Activated CD4-positive, alpha-beta T cell treated with anti-CD3 and anti-CD28 coated beads for 36 hours (primary cell): Measurements from ENCODE around the gene PACS1. TPM values are rescaled to one million over a fixed set of nuclear protein-coding genes. Genes with fewer than 3 reads are reported as not detected.

Experiments used
- ATAC-seq: fragments of 200-7000 bp; cut with Tn5 transposase; one replicate; pipeline ENCODE4 v1.10.0; 2021; ENCODE audit warnings: mild to moderate bottlenecking, moderate library complexity
- CTCF ChIA-PET: fragments of 350-600 bp; sonication (Branson Sonifier 250); formaldehyde crosslinking; loops from one replicate; lab custom pipeline; 2021; ENCODE audit warnings: antibody characterized with exemption; lab: Charles Lee
- POLR2A ChIA-PET: fragments of 350-600 bp; sonication (Branson Sonifier 250); formaldehyde crosslinking; loops from one replicate; lab custom pipeline; 2021; ENCODE audit warnings: antibody characterized with exemption, inconsistent platforms; lab: Charles Lee
- DNase-seq: peaks from one replicate; pipeline ENCODE4 v3.0.0-alpha.2; 2020
- H3K27ac Mint-ChIP-seq: one replicate; pipeline ENCODE4 v1.8.0; 2021; ENCODE audit warnings: mixed read lengths
- H3K27me3 Mint-ChIP-seq: one replicate; pipeline ENCODE4 v1.8.0; 2021; ENCODE audit warnings: mixed read lengths
- H3K36me3 Mint-ChIP-seq: one replicate; pipeline ENCODE4 v1.8.0; 2021; ENCODE audit warnings: low read depth, mixed read lengths
- H3K4me1 Mint-ChIP-seq: one replicate; pipeline ENCODE4 v1.8.0; 2021; ENCODE audit warnings: mixed read lengths
- H3K4me3 Mint-ChIP-seq: one replicate; pipeline ENCODE4 v1.8.0; 2021; ENCODE audit warnings: mild to moderate bottlenecking, moderate library complexity, mixed read lengths
- H3K9me3 Mint-ChIP-seq: one replicate; pipeline ENCODE4 v1.8.0; 2021; ENCODE audit warnings: low read depth, mixed read lengths
- intact Hi-C, 2 experiments: fragments of 100-400 bp; cut with DNase I in 1 of 2; cut with micrococcal nuclease in 1 of 2; formaldehyde crosslinking; loops; one replicate each; pipeline versions ENCODE4 v1.14.2 to v1.15.1; 2022 to 2024; cut with DNase I, micrococcal nuclease
- total RNA-seq, 2 experiments: library from RNA; stranded (reverse); gene quantifications; one replicate each; pipeline ENCODE4 v1.2.3, GENCODE V29; 2021

Gene PACS1
- total RNA-seq, 2 experiments from 2014 or later = 76.6 to 90.7 TPM

DNA sequence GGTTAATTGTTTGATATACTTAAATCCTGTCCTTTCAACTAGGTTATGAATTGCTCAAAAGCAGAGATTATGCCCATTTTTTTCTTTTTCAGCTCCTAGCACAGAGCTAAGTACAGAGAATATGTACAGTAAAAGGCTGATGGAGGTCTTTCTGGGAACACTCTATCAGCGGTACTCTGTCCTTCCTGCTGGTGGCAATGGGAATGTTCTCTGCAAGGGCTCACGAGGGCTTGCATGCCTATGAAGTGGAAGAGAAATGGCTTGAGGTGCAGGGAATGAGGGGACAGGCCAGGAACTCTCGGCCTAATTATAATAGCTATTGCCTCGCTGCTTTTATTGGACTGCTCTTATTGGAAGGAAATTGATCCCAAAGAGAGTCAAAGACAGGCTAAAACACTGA, 114.7 kb downstream of the PACS1 start:
- POLR2A ChIA-PET = no interaction called here

DNA sequence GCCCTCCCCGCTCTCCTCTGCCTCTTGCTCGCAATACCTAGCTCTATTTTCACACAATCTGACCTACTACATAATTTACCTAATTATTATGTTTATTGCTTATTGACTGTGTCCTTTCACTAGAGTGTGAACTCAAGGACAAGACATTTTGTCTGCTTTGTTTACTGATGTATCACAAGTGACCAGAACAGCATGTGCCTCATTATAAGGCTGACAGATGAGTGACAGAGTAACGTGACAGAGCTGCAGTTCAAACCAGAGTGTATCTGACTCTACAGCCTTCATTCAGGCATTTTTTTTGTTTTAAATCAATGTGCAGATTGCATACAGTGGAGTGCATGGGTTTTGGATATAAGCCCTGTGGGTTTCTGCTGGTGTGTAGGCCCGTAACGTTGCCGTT, 116.4 kb downstream of the PACS1 start:
- Mint-ChIP-seq H3K4me1 (peaks cover 41% of the 10 kb centered on the region), H3K9me3 (peaks cover 2% of the 10 kb centered on the region), H3K36me3 (peaks cover 20% of the 10 kb centered on the region), H3K4me3 (no peak overlapping the region), H3K27ac (peak overlapping the region; percentile 33), H3K27me3 (no peaks in the 10 kb centered on the region)
- ChIA-PET CTCF (interaction anchor here (0.9 to 1.5 kb wide), 3 partner anchors 9 to 36 kb away, joined by 3 to 5 read pairs (median 4); no protein-coding TSS in a partner anchor), POLR2A (no interaction called here)
- intact Hi-C loops = no loop called here
- no peak for DNase-seq
- ATAC-seq = no peak

More for the DNA sequence above, 114.7 kb downstream of the PACS1 start:
- H3K9me3 Mint-ChIP-seq = peaks cover 2% of the 10 kb centered on the region
- peaks cover 17% of the 10 kb centered on the region for H3K36me3 Mint-ChIP-seq
- no peaks in the 10 kb centered on the region for H3K27me3 Mint-ChIP-seq
- no peak overlapping the region for H3K4me3 Mint-ChIP-seq
- CTCF ChIA-PET = interaction anchor here (0.8 to 1.1 kb wide), 2 partner anchors 9 to 37 kb away, joined by 3 to 4 read pairs; no protein-coding TSS in a partner anchor
- ATAC-seq = no peak
- no peak for DNase-seq
- H3K4me1 Mint-ChIP-seq = peaks cover 42% of the 10 kb centered on the region
- no peak overlapping the region for H3K27ac Mint-ChIP-seq
- intact Hi-C loops = no loop called here

DNA sequence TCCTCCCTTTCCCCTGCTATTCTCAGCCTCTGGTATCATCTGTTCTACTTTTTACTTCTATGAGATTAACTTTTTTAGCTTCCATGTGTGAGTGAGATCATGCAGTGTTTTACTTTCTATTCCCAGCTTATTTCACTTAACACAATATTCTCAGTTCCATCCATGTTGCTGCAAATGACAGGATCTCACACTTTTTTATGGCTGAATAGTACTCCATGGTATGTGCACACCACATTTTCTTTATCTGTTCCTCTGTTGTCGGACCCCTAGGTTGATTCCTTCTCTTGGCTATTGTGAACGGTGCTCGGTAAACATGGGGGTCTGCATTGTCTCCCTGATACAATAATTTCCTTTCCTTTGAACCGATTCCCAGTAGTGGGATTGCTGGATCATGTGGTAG, 117.4 kb downstream of the PACS1 start:
- ATAC-seq (no peak), DNase-seq (no peak)
- intact Hi-C loops = no loop called here
- ChIA-PET POLR2A (no interaction called here), CTCF (interaction anchor here (1.1 to 1.5 kb wide), 3 partner anchors 23 to 35 kb away, joined by 3 to 5 read pairs (median 4); no protein-coding TSS in a partner anchor)
- no peaks in the 10 kb centered on the region for H3K27me3 Mint-ChIP-seq
- no peak overlapping the region for H3K4me3 Mint-ChIP-seq
- peaks cover 32% of the 10 kb centered on the region for H3K4me1 Mint-ChIP-seq
- peaks cover 23% of the 10 kb centered on the region for H3K36me3 Mint-ChIP-seq
- H3K9me3 Mint-ChIP-seq = peaks cover 2% of the 10 kb centered on the region
- H3K27ac Mint-ChIP-seq = no peak overlapping the region

GRCh38 chr11:66188580-66188979, 118.5 kb downstream of the PACS1 start:
- ChIA-PET POLR2A (no interaction called here), CTCF (no interaction called here)
- Mint-ChIP-seq H3K27me3 (no peaks in the 10 kb centered on the region), H3K9me3 (peaks cover 2% of the 10 kb centered on the region), H3K4me3 (no peak overlapping the region), H3K27ac (no peak overlapping the region), H3K36me3 (peaks cover 24% of the 10 kb centered on the region), H3K4me1 (peaks cover 27% of the 10 kb centered on the region)
- intact Hi-C loops = no loop called here
- no peak for ATAC-seq
- no peak for DNase-seq

- Mint-ChIP-seq H3K4me3 (no peak overlapping the region), H3K4me1 (peaks cover 27% of the 10 kb centered on the region), H3K27ac (no peak overlapping the region), H3K36me3 (peaks cover 25% of the 10 kb centered on the region), H3K27me3 (no peaks in the 10 kb centered on the region), H3K9me3 (peaks cover 2% of the 10 kb centered on the region)
- ChIA-PET POLR2A (no interaction called here), CTCF (no interaction called here)
- no peak for ATAC-seq
- intact Hi-C loops = no loop called here
- no peak for DNase-seq
These were observed 119.1 kb downstream of the PACS1 start for GRCh38 chr11:66189031-66189745.

DNA sequence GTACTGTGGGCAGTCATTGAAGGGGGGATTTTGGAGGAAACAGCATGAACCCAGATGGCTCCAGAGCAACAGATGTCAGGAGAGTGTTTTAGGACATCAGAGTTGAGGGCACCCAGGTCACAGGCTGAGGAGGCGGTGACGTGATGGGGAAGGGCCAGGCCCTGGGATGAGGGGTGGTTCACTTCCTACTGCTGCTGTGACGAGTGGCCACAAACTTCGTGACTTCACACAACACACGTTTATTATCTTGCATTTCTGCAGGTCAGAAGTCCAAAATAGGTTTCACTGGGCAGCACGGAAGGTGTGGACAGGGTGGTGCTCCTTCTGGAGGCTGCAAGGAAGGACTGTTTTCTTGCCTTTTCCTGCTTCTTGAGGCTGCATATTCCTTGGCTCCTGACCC, 120.7 kb downstream of the PACS1 start:
- peaks cover 27% of the 10 kb centered on the region for H3K36me3 Mint-ChIP-seq
- H3K4me1 Mint-ChIP-seq = peaks cover 14% of the 10 kb centered on the region
- ChIA-PET CTCF (no interaction called here), POLR2A (no interaction called here)
- H3K27me3 Mint-ChIP-seq = no peaks in the 10 kb centered on the region
- peak overlapping the region; percentile 25 for H3K27ac Mint-ChIP-seq
- no peak overlapping the region for H3K4me3 Mint-ChIP-seq
- intact Hi-C loops = no loop called here
- peaks cover 2% of the 10 kb centered on the region for H3K9me3 Mint-ChIP-seq
- no peak for ATAC-seq
- DNase-seq = no peak

DNA sequence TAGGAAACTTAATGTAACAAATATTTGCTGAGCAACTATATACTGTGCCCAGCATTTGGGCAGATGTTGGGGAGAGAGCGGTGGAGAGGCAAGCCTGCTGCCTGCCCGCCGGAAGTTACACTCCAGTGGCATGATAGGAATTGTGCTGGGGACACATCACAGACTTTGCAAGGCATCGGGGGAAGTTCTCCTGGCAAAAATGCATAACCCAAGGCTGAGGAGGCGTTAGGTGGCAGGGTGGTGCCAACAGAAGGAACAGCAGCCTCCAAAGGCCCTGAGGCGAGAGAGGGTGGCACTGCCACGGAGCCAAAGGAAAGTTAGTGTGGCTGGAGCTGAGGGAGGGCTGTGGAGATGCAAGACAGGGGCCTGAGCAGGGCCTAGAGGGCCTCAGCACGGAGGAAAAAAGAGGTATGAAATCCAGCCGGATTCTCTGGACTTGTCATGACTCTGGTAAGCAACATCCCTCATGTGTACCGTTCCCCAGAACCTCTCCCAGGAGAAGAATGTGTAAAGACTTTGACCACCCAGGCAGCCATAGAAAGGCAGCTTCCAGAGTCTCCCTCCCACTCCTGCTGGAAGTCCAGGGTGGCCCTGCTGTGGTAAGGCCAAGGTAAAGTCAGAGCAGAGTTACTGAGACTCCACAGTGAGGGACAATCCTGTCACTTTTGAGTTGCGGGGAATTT, 122.2 kb downstream of the PACS1 start:
- H3K27me3 Mint-ChIP-seq = no peaks in the 10 kb centered on the region
- ChIA-PET CTCF (interaction anchor here (0.6 kb wide), 1 partner anchor 154 kb away, joined by 4 read pairs; no protein-coding TSS in a partner anchor), POLR2A (interaction anchor here (0.6 kb wide), 1 partner anchor 16 kb away, joined by 4 read pairs; no protein-coding TSS in a partner anchor)
- no peak for DNase-seq
- H3K4me3 Mint-ChIP-seq = no peak overlapping the region
- H3K36me3 Mint-ChIP-seq = peaks cover 29% of the 10 kb centered on the region
- peaks cover 2% of the 10 kb centered on the region for H3K9me3 Mint-ChIP-seq
- no peak overlapping the region for H3K27ac Mint-ChIP-seq
- no peak for ATAC-seq
- intact Hi-C loops = no loop called here
- H3K4me1 Mint-ChIP-seq = peaks cover 11% of the 10 kb centered on the region

GRCh38 chr11:66194391-66194790, 124.3 kb downstream of the PACS1 start:
- CTCF ChIA-PET = interaction anchor here (1.2 kb wide), 1 partner anchor 9 kb away, joined by 4 read pairs; no protein-coding TSS in a partner anchor
- peaks cover 2% of the 10 kb centered on the region for H3K9me3 Mint-ChIP-seq
- no peak overlapping the region for H3K4me3 Mint-ChIP-seq
- no peaks in the 10 kb centered on the region for H3K27me3 Mint-ChIP-seq
- intact Hi-C loops = no loop called here
- no peak for ATAC-seq
- POLR2A ChIA-PET = no interaction called here
- DNase-seq = no peak
- no peaks in the 10 kb centered on the region for H3K4me1 Mint-ChIP-seq
- peaks cover 26% of the 10 kb centered on the region for H3K36me3 Mint-ChIP-seq
- no peak overlapping the region for H3K27ac Mint-ChIP-seq

DNA sequence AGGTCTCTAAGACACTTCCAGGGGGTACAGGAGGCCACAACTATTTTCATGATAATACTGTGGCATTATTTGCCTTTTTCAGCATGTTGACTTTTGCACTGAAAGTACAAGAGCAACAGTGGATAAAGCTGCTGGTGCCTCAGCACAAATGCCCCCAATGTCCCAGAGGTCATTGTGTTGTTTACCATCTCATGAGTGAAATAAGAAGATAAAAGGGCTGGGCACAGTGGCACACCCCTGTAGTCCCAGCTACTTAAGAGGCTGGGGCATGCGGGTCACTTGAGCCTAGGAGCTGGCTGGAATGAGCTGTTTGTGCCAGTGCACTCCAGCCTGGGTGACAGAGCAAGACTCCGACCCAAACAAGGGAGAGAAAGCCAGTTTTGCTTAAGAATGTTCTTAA, 125.8 kb downstream of the PACS1 start:
- ChIA-PET CTCF (interaction anchor here (0.8 to 1.5 kb wide), 5 partner anchors 10 to 491 kb away, joined by 3 to 4 read pairs (median 3); no protein-coding TSS in a partner anchor), POLR2A (no interaction called here)
- ATAC-seq (no peak), DNase-seq (no peak)
- intact Hi-C loops = no loop called here
- peaks cover 7% of the 10 kb centered on the region for H3K9me3 Mint-ChIP-seq
- H3K27me3 Mint-ChIP-seq = no peaks in the 10 kb centered on the region
- H3K27ac Mint-ChIP-seq = no peak overlapping the region
- H3K36me3 Mint-ChIP-seq = peaks cover 29% of the 10 kb centered on the region
- H3K4me3 Mint-ChIP-seq = no peak overlapping the region
- H3K4me1 Mint-ChIP-seq = no peaks in the 10 kb centered on the region

- Mint-ChIP-seq H3K27me3 (no peaks in the 10 kb centered on the region), H3K9me3 (peaks cover 24% of the 10 kb centered on the region), H3K27ac (no peak overlapping the region), H3K36me3 (peaks cover 19% of the 10 kb centered on the region), H3K4me3 (no peak overlapping the region), H3K4me1 (peaks cover under 1% of the 10 kb centered on the region)
- ChIA-PET POLR2A (no interaction called here), CTCF (no interaction called here)
- ATAC-seq (no peak), DNase-seq (no peak)
- intact Hi-C loops = no loop called here
These were observed 133.8 kb downstream of the PACS1 start for GRCh38 chr11:66203847-66204246.

DNA sequence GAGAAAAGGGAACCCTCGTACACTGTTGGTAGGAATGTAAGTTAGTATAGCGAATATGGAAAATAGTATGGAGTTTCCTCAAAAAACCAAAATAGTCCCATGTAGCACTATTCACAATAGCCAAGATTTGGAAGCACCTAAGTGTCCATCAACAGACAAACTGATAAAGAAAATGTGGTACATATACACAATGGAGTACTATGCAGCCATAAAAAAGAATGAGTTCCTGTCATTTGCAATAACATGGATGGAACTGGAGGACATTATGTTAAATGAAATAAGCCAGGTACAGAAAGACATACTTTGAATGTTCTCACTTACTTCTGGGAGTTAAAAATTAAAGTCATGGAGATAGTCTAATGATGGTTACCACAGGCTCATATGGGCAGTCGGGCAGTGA, 134.3 kb downstream of the PACS1 start:
- H3K36me3 Mint-ChIP-seq = peaks cover 19% of the 10 kb centered on the region
- CTCF ChIA-PET = no interaction called here
- DNase-seq = no peak
- no peak for ATAC-seq
- H3K4me1 Mint-ChIP-seq = peaks cover 4% of the 10 kb centered on the region
- no peak overlapping the region for H3K4me3 Mint-ChIP-seq
- intact Hi-C loops = no loop called here
- no peak overlapping the region for H3K27ac Mint-ChIP-seq
- H3K27me3 Mint-ChIP-seq = no peaks in the 10 kb centered on the region
- peaks cover 24% of the 10 kb centered on the region for H3K9me3 Mint-ChIP-seq
- POLR2A ChIA-PET = no interaction called here
